ENCODE data around the gene MAST2. TPM values are rescaled to one million over a fixed set of nuclear protein-coding genes. Genes with fewer than 3 reads are reported as not detected.

The MAST2 gene
- total RNA-seq, 4 donors from 2014 or later: 31.1 to 76.9 (median 73.4) TPM

DNA sequence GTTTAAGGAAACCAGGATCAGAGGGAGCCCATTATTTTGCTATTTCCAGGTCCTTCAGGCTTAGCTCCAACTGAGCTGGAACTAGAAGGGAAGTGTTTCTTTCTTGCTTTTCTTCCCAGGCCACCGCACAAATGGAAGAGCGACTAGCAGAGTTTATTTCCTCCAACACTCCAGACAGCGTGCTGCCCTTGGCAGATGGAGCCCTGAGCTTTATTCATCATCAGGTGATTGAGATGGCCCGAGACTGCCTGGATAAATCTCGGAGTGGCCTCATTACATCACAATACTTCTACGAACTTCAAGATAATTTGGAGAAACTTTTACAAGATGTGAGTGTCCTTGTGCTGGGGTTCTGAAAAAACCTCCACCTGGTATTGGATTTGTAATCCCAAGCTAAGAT, 207.2 kb downstream of the MAST2 start:
- peaks cover 0 to 77% of the 10 kb centered on the region in 2 donors for H3K36me3 ChIP-seq
- H3K27ac ChIP-seq: no peak overlapping the region
- WGBS, 2 donors (ENCODE audit: low coverage in 1 of 2): 91 to 100% methylated on average over 4 to 5 of the region's 6 CpGs
- H3K27me3 ChIP-seq: no peaks in the 10 kb centered on the region
- no peak for ATAC-seq
- TF ChIP-seq POLR2A (IDR thresholded peaks at IDR 0.05) (no peak), POLR2AphosphoS5 (IDR thresholded peaks at IDR 0.05) (no peak), EP300 (IDR thresholded peaks at IDR 0.05) (no peak)
- TF ChIP-seq, protein P1, sequence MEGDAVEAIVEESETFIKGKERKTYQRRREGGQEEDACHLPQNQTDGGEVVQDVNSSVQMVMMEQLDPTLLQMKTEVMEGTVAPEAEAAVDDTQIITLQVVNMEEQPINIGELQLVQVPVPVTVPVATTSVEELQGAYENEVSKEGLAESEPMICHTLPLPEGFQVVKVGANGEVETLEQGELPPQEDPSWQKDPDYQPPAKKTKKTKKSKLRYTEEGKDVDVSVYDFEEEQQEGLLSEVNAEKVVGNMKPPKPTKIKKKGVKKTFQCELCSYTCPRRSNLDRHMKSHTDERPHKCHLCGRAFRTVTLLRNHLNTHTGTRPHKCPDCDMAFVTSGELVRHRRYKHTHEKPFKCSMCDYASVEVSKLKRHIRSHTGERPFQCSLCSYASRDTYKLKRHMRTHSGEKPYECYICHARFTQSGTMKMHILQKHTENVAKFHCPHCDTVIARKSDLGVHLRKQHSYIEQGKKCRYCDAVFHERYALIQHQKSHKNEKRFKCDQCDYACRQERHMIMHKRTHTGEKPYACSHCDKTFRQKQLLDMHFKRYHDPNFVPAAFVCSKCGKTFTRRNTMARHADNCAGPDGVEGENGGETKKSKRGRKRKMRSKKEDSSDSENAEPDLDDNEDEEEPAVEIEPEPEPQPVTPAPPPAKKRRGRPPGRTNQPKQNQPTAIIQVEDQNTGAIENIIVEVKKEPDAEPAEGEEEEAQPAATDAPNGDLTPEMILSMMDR (IDR thresholded peaks at IDR 0.05): no peak
- H3K9me3 ChIP-seq: no peaks in the 10 kb centered on the region
- no peaks in the 10 kb centered on the region for H3K4me1 ChIP-seq
- H3K4me3 ChIP-seq: no peak overlapping the region

DNA sequence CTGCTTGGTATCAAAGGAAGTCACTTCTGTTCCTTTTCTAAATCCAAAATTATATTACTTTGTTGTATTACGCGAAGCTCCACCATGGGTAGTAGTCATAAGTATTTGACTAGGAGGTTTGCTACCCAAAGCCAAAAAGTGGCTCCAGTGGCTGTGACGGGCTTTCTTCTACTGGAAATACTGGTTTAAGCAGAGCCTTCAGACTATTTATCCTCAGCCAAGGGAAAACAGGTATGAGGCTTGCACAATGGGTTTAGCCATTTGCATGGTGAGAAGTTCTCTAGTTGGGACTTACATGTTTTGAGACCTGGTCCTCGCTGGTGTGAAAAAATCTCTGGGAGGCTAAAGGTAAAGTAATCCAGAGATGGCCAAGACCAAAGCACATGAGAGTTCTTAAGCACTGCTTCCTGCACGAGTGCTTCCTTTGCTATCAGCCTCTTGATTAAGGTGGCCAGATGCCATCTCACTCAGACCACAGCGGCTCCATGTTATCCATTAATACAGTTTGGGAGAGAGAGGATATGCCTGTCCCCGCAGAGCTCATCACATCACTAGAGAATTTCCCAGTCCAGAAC, 207.8 kb downstream of the MAST2 start:
- Histone ChIP-seq H3K9me3 (no peaks in the 10 kb centered on the region), H3K4me3 (no peak overlapping the region), H3K4me1 (no peaks in the 10 kb centered on the region), H3K27ac (no peak overlapping the region), H3K36me3 (peaks cover 0 to 71% of the 10 kb centered on the region in 2 donors), H3K27me3 (no peaks in the 10 kb centered on the region)
- no peak for ATAC-seq
- TF ChIP-seq POLR2AphosphoS5 (IDR thresholded peaks at IDR 0.05) (no peak), POLR2A (IDR thresholded peaks at IDR 0.05) (no peak), EP300 (IDR thresholded peaks at IDR 0.05) (no peak)
- TF ChIP-seq, protein P1 (IDR thresholded peaks at IDR 0.05): no peak
- WGBS, 2 donors (ENCODE audit: low coverage in 1 of 2): 90 to 93% methylated on average over 5 to 6 of the region's 7 CpGs

DNA sequence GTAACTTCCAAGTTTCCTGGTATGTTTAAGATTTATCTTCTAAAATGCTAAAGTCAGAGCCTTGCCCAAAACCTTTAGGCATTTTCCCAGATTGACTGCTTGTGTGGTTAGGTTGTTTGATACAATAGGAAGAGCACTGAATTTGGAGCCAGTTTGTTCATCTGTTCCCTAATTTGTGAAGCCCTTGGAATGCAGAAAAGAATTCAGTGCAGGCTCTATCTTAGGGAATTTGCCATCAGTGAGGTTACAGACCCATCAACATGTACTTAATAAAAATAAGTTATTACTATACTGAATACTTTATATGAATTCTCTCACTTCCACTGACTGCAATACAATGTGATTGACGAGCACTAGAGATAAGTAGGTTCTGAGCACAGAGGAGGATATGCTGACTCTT, 208.8 kb downstream of the MAST2 start:
- peaks cover 0 to 61% of the 10 kb centered on the region in 2 donors for H3K36me3 ChIP-seq

DNA sequence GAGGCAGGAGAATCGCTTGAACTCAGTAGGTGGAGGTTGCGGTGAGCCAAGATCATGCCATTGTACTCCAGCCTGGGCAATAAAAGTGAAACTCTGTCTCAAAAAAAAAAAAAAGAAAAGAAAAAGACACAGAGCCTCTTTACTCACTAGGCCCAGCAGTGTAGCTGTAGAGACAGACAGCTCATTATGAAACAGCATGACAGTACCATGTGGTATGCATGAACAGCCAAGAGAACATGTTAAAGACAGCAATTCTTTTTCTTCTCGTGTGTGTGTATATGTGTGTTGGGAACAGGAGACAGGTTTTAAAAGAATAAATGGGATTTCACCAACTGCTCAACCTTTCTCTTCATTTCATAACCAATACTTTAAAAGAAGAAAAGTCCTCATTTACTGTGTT, 210.2 kb downstream of the MAST2 start:
- H3K27me3 ChIP-seq: no peaks in the 10 kb centered on the region
- H3K36me3 ChIP-seq: peaks cover 0 to 47% of the 10 kb centered on the region in 2 donors
- no peak overlapping the region for H3K4me3 ChIP-seq
- no peak overlapping the region for H3K27ac ChIP-seq
- no peak for ATAC-seq
- no peaks in the 10 kb centered on the region for H3K9me3 ChIP-seq
- TF ChIP-seq EP300 (IDR thresholded peaks at IDR 0.05) (no peak), POLR2A (IDR thresholded peaks at IDR 0.05) (no peak), POLR2AphosphoS5 (IDR thresholded peaks at IDR 0.05) (no peak)
- TF ChIP-seq, protein P1 (IDR thresholded peaks at IDR 0.05): no peak
- WGBS, 2 donors (ENCODE audit: low coverage in 1 of 2): 93 to 96% methylated on average over 3 of the region's 3 CpGs
- no peaks in the 10 kb centered on the region for H3K4me1 ChIP-seq

More for the DNA sequence above, 208.8 kb downstream of the MAST2 start:
- 100% methylated on average over 1 of the region's 1 CpG for WGBS, 2 donors (ENCODE audit: low coverage in 1 of 2)
- ATAC-seq: no peak
- H3K27me3 ChIP-seq: no peaks in the 10 kb centered on the region
- H3K27ac ChIP-seq: no peak overlapping the region
- H3K9me3 ChIP-seq: no peaks in the 10 kb centered on the region
- H3K4me3 ChIP-seq: no peak overlapping the region
- TF ChIP-seq POLR2AphosphoS5 (IDR thresholded peaks at IDR 0.05) (no peak), POLR2A (IDR thresholded peaks at IDR 0.05) (no peak), EP300 (IDR thresholded peaks at IDR 0.05) (no peak)
- TF ChIP-seq, protein P1 (IDR thresholded peaks at IDR 0.05): no peak
- no peaks in the 10 kb centered on the region for H3K4me1 ChIP-seq

DNA sequence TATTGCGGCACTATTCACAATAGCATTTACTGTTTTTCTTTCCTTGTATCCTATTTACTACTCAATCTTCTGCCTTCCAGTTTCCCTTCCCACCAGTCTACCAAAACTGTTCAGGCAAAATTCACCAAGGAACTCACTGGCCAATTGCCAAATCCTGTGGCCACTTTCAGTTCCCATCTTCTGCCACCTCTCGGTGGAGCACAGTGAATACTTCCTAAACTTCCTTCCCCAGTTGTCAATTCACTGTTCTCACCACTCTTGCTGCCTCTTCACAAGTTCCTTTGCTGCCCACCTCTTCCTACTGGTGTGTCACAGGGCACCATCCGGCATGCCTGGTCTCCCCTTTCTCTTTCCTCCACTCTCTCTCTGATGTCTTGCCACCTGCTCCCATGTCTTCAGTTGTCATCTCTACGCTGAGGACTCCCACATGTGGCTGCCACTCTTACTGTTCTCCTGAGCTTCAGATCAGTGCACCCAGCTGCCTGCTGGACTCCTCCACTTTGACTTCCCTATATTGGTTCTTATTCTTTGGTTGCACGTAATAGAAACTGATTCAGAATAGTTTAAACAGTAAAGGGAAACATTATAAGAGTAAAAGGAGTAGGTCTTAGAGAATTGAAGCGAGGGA, 214.6 kb downstream of the MAST2 start:
- Histone ChIP-seq H3K27ac (no peak overlapping the region), H3K36me3 (peaks cover 0 to 19% of the 10 kb centered on the region in 2 donors), H3K9me3 (no peaks in the 10 kb centered on the region), H3K4me1 (no peaks in the 10 kb centered on the region), H3K4me3 (no peak overlapping the region), H3K27me3 (no peaks in the 10 kb centered on the region)
- ATAC-seq: no peak
- WGBS, 2 donors (ENCODE audit: low coverage in 1 of 2): 88 to 91% methylated on average over 3 to 6 of the region's 6 CpGs
- TF ChIP-seq, protein P1 (IDR thresholded peaks at IDR 0.05): no peak
- TF ChIP-seq POLR2A (IDR thresholded peaks at IDR 0.05) (no peak), POLR2AphosphoS5 (IDR thresholded peaks at IDR 0.05) (no peak), EP300 (IDR thresholded peaks at IDR 0.05) (no peak)
